ENCODE data around the gene EVX2.

Gene EVX2

DNA sequence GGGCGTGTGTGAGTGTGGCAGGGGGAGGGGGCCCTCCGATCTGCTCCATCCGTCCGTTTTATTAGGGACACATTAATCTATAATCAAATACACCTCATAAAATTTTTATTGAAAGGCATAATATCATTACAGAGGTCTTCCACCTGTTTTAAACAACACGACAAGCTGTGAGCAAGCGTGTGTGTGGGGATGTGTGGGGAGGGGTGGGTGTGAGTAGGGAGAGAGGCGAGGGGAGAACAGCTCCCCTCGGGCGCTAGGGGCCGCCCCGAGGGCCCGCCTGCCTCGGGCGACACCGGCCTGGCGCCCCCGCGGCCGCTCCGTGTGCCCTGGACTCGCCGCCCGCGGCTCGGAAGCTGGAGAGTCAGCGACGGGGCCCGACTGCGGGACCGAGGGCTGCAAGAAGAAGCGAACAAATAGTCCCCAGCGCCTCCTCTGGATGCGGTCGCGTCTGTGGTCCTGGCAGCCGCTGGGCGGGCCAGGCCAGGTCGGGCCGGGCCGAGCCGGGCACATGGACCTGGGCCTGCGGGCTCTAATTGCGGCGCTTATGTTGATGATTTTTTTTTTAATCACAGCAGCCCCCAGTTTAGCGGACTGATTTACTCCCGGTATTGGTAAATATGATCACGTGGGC, 38.4 kb upstream of the EVX2 start:
- DNase-seq = no peak

DNA sequence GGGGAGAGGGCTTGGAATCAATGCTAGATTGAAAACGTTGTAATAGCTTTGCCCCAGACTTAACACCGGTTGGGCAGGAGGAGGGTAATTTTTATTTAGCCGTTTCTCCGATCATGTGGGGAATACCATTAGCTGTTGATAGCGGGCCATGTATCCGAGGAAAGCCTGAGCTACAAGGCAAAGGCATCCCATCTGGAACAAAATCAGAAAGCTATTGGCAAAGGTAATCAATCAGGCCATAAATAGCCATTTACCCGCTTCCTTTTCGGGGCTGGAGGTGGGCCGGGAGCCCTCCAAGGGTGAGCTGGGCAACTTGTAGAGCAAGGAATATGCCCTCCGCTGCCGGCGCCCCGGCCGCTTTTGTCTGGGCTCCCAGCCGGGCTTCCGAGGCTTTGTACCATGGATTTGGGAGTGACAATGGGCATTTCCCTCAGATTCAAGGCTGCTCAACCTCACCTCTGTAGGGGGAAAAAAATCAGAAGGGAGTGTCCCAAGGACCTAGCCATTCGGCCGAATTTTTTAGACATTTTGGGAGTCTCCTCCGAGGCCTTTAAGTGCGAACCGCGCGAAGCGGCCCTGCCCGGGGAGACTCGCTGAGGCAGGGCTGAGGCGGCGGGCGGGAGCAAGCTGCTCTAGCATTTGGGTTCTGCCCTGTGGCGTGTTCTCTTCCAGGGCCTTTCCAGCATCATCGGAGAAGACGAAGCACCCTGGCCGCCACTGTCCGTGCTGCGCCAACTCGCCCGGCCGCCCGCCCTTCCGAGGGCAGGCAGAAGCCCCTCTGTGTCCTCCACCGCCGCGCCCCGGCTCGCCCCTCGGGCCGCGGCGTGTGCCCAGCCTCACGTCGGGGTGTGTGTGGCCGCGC, 37.7 kb upstream of the EVX2 start:
- no peak for DNase-seq

DNA sequence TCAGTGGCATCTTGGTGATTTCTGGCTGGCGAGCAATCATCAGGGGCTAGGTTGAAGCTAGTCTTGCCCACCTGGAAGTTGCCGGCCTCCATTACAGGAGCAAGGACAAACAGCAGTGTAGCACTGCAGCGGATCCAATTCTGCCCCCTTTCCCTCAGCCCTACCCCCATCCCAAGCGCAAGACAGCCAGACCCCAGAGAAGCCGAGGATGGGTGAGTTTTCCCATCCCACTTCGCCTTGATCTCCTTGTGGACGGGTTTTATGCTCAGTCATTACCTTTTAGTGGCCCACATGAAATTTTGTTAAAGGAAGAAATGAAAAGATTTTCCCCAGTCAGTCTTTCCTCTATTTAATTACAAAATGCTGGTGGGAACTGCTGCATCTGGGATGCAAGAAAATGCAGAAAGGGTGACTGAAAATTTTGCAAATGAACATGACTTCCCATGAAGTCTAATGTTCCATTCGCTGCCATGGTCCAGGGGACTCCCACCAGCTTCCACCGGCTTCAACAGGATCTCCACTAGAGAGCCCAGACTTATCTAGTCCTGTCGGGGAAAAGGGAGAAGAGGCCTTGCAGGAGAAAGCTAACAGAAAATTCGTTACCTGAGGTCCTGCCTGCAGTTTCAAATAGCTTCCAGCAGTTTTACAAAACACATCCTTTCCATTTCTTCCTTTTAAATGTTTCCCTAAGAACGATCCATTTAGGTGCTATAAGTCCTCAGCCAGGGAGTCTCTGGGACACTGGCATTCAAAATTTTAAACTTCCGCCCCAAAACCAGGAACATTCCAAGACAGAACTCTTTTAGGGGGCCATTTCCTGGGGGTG, 36.8 kb upstream of the EVX2 start:
- no peak for DNase-seq

DNA sequence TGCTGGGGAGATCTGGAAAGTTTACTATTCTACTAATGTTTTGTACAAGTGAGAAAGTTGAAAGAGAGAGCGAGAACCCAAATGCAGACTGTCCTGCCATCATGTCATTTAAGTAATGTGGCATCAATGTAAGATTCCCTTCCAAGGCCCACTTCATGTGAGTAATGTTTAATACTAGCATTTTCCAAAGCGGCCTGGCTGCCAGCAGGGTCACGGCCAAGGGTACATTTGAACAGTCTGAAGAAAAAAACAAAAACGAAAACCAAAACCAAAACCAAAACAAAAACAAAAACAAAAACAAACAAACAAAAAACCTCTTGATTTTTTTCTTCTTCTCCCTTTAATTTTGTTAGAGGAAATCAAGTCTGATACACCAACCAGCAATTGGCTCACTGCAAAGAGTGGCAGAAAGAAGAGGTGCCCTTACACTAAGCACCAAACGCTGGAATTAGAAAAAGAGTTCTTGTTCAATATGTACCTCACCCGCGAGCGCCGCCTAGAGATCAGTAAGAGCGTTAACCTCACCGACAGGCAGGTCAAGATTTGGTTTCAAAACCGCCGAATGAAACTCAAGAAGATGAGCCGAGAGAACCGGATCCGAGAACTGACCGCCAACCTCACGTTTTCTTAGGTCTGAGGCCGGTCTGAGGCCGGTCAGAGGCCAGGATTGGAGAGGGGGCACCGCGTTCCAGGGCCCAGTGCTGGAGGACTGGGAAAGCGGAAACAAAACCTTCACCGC, 35.0 kb upstream of the EVX2 start:
- no peak for DNase-seq

DNA sequence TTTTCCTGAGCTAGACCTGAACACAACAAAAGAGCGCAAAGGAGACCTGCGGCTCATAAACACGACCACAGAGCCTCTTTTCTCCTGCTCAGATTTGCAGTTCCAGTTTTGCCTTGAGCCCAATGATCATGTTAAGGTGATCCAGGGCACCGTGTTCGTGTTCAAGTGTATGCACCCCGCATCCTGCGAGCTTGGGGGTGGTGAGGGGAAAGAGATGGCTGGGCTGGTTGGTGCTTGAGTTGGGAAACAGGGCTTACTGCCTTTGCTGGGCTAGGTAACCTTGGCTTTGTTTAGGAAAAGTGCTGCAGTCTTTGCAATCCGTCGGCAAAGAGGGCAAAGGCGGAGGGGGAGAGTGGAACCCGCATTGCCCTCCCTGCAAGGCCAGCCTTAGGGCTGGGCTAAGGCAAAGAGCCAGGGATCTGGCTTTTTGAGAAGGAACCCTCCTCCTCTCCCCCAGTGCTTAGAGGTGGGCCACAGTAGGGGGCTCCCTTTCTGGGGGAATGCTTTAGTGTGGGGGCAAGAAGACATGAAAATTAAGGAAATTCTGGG, 34.1 kb upstream of the EVX2 start:
- no peak for DNase-seq

DNA sequence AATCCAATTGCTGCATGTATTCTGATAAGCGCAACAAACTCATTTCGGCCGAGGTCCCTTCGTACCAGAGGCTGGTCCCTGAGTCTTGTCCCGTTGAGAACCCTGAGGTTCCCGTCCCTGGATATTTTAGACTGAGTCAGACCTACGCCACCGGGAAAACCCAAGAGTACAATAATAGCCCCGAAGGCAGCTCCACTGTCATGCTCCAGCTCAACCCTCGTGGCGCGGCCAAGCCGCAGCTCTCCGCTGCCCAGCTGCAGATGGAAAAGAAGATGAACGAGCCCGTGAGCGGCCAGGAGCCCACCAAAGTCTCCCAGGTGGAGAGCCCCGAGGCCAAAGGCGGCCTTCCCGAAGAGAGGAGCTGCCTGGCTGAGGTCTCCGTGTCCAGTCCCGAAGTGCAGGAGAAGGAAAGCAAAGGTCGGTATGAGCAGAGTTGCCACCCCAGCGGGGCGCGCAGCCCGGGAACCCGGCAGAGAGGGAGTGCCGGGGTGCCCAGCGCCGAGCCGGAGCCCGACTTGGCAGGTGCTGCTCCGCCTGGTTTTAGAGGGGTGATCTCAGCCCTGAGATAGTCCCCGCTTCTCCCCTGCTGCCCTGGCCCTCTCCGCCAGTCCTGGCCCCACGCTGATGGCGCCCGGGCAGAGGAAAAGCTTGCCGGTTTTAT, 33.5 kb upstream of the EVX2 start:
- no peak for DNase-seq

DNA sequence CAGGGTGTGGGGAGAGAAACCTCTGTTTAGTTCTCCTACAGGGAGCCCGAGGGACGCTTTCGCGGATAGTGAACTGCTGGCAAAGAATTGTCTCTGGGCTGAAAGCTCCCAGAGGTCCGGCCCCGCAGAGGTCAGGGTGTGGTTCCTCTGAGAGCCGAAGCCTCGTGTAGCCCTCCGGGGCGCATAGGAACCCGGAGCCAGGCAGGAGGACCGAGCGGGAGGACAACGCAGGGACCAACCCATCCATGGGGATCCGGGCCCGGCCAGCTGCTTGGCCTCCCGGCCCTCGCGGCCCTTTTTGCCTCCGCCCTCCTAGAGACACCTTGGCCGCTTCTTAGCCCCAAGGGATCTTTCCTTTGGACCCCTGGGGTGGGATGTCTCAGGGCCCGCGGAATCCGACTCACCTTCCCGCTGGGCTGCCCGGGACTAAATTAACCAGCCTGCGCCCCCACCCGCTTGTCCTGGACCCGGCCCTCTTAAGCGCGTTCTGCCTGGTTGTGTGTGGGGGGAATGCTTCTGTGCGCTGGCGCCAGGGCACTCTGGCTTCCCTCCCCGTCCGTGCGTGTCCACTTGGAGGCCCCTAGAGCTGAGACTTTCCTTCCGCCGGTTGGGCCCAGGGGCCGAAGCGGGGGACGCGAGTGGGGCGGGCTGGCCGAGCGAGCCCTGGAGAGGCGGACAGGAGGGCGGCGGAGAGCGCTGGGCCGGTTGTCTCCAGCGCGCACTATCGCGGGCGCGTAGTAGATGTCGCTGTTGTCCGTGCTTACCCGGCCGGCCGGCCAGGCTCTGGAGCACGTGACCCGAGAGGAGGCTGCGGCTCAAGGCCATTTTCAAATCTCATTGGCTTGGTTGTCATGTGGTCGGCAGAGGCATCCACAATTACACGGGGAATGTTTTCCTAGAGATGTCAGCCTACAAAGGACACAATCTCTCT, 32.4 kb upstream of the EVX2 start, which contains the start of gene HOXD10:
TSS of gene HOXD10 (plus strand) at position 896 of the 931 bp plus-strand sequence. CDS start 56 bp downstream, outside the sequence.
- DNase-seq = no peak

DNA sequence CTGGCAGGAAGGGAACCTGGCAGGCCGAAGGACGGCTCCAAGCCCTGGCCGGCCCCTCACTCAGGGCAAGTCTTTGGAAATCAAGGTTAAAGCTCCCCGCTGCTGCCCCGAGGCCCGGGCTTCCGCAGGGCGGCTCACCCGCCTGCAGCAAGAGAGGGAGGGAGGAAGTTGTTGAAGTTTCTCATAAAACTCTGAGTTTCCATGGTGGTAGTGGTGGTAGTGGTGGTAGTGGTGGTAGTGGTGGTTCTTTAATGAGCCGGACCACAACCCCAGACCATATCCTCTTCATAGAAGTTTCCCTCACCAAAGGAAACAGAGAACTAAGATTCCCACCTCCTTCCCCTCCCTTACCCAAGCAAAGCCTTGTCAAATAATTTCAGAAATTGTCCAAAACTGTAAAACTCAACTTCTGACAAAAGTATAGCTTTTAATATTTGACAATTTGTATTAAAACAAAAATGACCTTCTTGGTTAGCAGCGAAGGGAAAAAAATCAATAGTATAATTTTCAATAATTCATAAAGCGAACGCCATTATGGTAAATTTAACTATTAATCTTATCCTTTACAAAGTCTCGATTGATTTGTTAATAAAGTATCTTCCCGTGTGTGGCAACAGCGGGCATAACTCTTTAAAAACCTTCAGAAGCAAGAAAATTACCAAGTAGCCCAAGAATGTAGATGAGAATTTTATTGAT, 31.3 kb upstream of the EVX2 start:
- no peak for DNase-seq

DNA sequence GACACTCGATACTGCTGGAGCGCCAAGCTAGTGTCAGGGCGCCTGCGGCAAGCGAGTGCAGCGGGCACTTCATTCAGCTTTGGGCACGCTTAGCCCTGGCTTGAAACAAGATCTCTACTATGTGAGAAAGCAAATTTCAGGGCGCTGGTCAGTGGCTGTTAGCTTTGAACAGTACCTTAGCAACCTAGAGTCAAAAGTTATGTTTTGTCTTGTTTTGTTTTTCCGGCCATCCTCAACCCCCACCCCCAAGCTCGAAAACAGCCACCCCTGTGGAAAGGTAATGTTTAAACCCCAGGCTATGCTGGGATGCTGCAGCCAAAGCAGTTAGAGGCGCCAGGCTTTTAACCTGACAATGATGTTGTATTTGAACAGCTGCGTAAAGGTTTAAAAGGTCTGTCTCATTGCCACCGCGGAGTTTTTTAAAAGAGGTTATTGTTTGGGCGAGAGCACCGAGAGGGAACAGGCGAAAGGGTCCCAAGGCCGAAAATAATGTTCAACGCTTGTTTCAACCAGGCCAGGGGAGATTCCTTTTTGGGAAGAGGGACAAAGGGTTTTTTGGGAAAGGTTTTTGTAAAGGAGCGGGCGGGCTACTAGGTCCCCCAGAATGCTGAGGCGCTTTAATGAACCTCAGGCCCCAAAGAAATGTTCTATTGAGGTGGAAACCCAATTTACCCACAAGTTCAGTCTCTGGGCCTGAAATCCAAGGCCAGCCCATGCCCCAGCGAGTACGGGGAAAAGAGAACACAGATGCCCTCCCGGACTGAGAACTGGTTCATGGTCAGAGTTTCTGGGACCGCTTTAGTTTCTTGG, 30.6 kb upstream of the EVX2 start:
- DNase-seq = no peak

DNA sequence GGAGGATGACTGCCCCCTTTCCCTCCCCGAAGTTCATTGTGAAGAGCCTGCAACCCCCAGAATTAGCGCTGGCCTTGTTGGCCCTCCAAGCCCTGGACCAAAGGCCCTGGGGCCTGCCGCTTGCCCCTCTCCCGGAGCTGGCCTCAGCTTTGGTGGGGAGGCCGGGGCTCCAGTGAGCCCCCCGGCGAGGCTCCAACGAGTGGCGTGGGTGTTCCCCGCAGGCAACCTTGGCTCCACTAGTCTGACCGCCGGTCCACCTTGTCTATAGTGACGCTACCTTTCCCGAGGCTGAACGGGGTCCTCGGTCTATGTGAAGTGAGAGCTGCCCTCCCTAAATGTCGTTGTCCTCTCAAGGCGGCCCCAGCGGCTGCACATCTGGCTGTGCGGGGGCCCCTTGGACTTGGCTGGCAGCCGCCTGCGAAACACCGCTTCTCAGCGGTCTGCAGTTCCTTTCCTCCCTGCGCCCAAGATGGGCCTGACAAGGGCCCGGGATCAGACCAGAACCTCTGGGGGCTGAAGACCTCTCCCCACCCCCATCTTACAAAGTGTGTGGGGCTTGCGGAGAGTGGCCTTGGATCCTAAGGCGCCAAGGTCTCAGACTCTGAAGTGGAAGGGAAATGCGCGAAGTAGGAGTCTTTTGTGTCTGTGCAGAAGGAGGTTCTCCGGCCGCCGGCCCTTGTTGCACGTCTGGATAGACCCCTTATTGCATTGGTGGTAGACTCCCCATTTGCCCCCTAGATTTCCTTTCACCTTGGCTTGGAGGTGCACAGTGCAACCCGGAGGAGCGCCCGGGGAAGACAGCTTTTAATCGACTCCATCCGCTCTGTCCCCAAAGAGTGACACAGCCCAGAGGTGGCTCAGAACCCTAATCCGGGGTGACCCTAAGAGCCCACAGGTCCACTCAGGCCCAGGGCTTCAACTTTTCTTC, 28.9 kb upstream of the EVX2 start:
- DNase-seq = no peak

DNA sequence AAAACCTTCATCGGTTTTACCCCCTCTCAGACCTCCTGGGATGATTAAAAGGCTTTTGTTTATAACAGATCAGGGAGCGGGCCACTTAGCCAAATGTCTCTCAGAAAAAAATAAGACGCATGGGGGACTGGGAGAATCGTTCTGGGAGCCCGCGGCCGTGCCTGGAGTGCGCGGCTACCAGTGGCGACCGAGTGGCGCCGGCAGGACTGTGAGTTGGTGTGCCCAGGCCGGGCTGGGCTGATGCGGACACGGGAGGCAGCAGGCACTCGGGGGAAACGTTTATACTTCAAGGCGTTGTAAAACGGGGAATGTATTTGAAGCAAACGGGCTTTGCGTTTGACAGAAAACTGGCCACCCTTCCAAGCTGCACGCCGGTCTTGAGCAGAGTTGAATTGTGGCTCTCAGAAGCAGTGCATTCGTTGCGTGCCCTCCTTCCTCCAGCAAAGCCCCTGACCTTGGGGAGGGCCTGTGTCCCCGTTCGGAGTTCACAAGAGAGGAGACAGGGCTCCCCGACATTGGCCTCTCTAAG, 28.1 kb upstream of the EVX2 start:
- DNase-seq = no peak

DNA sequence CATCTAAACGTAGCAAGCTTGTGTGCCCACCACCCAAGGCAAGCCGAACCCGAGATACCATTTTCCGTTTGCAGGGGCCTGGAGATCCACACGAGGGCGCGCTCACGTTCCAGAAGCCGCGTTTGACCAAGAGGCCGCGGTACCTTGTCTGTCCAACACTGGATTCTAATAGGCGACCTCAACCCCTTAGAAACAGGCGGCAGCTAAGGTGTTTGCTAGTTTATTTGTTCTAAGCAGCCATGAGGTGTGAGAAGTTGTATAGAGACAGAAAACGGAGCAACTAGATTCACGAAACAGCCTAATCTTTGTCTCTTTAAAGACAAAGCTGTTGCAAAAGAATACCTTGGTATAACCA, 27.5 kb upstream of the EVX2 start:
- no peak for DNase-seq

DNA sequence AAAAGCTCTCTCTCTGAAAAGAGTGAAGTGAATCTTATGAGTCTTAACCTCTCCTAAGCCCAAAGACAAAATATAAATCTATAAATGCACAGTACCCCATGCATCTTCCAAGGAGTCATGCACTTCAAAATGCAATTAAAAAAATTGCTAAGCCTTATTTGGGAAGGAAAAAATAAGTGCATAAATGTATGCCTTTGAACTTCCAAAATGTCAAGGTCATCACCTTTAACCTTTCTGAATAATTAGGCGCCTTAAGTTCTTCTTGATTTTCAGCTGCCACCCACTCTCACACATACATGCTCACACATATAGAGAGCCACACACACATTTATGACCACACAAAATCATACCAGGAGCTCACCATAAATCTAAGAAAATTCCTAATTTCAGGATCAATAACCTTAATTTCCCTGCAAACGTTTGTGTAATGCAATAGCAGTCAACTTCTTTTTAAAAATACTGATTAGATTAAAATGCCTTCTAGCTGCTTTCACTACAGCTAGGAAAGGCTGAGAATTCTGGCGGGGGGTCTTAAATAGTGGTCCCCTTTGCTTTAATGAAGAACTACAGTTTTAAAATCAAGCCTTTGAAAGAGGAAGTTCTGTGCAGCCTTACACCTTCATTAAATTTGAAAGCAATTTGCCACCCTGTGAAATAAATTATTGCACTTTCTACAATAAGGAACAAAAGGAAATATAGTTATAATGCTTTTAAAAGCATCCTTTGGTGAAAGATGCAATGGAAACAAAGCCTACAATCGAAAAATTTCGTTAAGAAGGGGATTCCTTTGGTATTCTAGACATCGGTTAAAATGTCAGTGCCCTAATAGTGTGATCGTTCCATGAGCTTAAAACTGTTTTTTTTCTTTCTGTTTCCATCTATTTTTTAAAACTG, 26.9 kb upstream of the EVX2 start:
- DNase-seq = no peak

DNA sequence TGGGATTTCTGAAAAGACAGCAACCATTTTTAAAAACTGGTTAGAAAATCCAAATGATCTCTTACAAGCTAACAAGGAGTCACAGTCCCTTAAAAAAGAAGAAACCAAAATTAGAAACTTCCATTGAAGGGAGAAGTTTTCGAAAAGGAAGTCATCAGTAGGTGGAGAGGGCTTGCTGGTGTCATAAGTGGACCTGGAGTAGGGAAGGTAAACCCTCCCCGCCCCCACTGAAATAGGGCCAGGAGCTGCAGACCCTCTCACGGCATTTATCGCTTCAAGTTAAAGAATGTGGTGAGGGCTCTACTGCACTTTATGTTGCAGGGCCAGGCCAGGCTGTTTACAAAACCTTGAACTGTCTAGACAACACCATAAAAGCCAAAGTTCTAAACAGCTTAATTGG, 26.2 kb upstream of the EVX2 start:
- DNase-seq = no peak

DNA sequence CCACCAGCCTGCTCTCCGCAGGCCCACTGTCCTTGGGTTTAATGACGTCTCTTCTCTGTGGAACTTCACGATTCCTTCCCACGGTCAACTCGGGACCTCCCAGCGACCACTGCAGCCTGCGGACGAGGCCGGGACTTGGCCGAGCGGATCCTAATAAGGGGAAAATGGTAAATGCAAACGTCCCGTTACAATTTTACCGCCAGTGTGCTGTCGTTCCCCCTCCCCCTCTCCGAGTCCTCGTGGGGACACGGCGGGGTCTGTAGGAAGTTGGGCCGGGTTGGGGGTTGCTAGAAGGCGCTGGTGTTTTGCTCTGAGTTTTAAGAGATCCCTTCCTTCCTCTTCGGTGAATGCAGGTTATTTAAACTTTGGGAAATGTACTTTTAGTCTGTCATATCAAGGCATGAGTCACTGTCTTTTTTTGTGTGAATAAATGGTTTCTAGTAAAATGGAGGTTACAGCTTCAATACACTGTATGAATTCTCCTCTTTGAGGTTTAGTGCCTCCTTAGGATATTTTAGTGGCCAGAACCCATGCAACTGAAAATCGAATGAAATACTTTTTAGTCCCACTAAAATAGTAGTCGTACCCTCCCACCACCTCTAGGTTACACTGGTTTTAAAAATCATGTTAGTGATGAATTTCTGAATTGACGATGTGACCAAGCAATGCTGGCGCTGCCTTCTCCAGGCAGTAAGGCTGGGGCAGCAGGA, 25.6 kb upstream of the EVX2 start:
- DNase-seq = no peak

DNA sequence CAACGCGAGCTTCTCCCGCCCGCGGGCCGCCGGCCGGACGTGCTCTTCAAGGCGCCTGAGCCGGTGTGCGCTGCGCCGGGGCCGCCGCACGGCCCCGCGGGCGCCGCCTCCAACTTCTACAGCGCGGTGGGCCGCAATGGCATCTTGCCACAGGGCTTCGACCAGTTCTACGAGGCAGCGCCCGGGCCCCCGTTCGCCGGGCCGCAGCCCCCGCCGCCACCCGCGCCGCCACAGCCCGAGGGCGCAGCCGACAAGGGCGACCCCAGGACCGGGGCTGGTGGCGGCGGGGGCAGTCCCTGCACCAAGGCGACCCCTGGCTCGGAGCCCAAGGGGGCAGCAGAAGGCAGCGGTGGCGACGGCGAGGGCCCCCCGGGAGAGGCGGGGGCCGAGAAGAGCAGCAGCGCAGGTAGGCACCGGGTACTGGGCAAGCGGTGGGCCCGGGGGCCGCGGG, 24.0 kb upstream of the EVX2 start:
- no peak for DNase-seq
